HCT116 (cell line): ENCODE data around the gene CEP70.

ENCODE experiments used
- CTCF ChIP-seq, 3 experiments: fragments of 200-600 bp in 1 of 3; sonication (generic) in 1 of 3; IDR thresholded peaks in 2 of 3; conservative IDR thresholded peaks in 1 of 3; 2 replicates each; pipeline ENCODE4 v1.5.1; 2012 to 2017; ENCODE audit warnings: low read depth in 2 of 3, low read length in 2 of 3, antibody characterized with exemption in 1 of 3, borderline replicate concordance in 1 of 3, control low read depth in 1 of 3, mild to moderate bottlenecking in 1 of 3, mixed read lengths in 1 of 3, mixed run types in 1 of 3, moderate library complexity in 1 of 3; ENCODE audit not compliant: insufficient read depth in 1 of 3
- EGR1 ChIP-seq: IDR thresholded peaks from 2 replicates; pipeline ENCODE4 v1.6.1; 2012; ENCODE audit warnings: low read depth
- FOSL1 ChIP-seq: IDR thresholded peaks from 2 replicates; pipeline ENCODE4 v1.6.1; 2012; ENCODE audit warnings: low read depth
- POLR2A ChIP-seq: IDR thresholded peaks from 2 replicates; pipeline ENCODE4 v1.7.0; 2011; ENCODE audit warnings: borderline replicate concordance; ENCODE audit not compliant: insufficient read depth, insufficient read length; ENCODE audit errors: extremely low read depth
- POLR2AphosphoS5 ChIP-seq: IDR thresholded peaks from 2 replicates; pipeline ENCODE4 v1.6.1; 2011; ENCODE audit warnings: mild to moderate bottlenecking, low read depth, low read length, moderate library complexity
- SIN3A ChIP-seq: IDR thresholded peaks from 2 replicates; pipeline ENCODE4 v1.6.1; 2012; ENCODE audit warnings: low read depth
- ZFX ChIP-seq: fragments of 450-650 bp; IDR thresholded peaks from 2 replicates; pipeline ENCODE4 v1.6.1; 2017

GRCh38 chr3:138594935-138595610 lies 1.0 kb upstream of the CEP70 start:
- TF ChIP-seq POLR2A (no peak), EGR1 (no peak), ZFX (no peak), CTCF (IDR thresholded peaks at IDR 0.05 in 2 of 3, conservative IDR thresholded peaks at IDR 0.05 in 1 of 3; ENCODE audit: borderline replicate concordance in 1 of 3, insufficient read depth in 1 of 3, low read depth in 2 of 3, low read length in 2 of 3) (no peak), FOSL1 (no peak), SIN3A (no peak), POLR2AphosphoS5 (no peak)
